Left ventricle myocardium inferior (tissue), 1 donor: ENCODE data around the gene PIP4K2A. TPM values are rescaled to one million over a fixed set of nuclear protein-coding genes. Genes with fewer than 3 reads are reported as not detected.

ENCODE experiments used
- DNase-seq: peaks from one replicate; pipeline ENCODE4 v3.0.0-alpha.2; 2020
- H3K27ac ChIP-seq: fragments of 200-600 bp; replicated peaks from 2 replicates; pipeline ENCODE4 v1.8.0; 2021
- H3K27me3 ChIP-seq: fragments of 200-600 bp; 2 replicates; pipeline ENCODE4 v1.8.0; 2021; ENCODE audit warnings: low read depth
- H3K36me3 ChIP-seq: fragments of 200-600 bp; 2 replicates; pipeline ENCODE4 v1.8.0; 2021
- H3K4me1 ChIP-seq: fragments of 200-600 bp; 2 replicates; pipeline ENCODE4 v1.8.0; 2021
- H3K4me3 ChIP-seq: fragments of 200-600 bp; 2 replicates; pipeline ENCODE4 v1.8.0; 2021; ENCODE audit warnings: mild to moderate bottlenecking, moderate library complexity
- H3K9me3 ChIP-seq: fragments of 200-600 bp; replicated peaks from 2 replicates; pipeline ENCODE4 v1.8.0; 2021
- CTCF ChIP-seq: fragments of 200-600 bp; IDR thresholded peaks from 2 replicates; pipeline ENCODE4 v1.8.0; 2021; ENCODE audit warnings: antibody characterized with exemption, mild to moderate bottlenecking, borderline replicate concordance
- intact Hi-C: fragments of 100-400 bp; cut with micrococcal nuclease; formaldehyde crosslinking; loops from one replicate; pipeline ENCODE4 v1.11.0; 2022
- total RNA-seq: library from RNA; stranded (reverse); fragmentation: NEBNext Ultra II Directional; extraction: Animal tissue kit (Norgen Biotek cat#: 25700); gene quantifications from one replicate; pipeline ENCODE4 v1.2.1, GENCODE V29; 2021
- donor health status: DM: no; HTN: yes; CAD: no; lungs with severe emphysema.

PIP4K2A gene
- total RNA-seq, 1 donor from 2014 or later: 12.6 TPM

GRCh38 chr10:22539579-22540298, 174.6 kb downstream of the PIP4K2A start:
- DNase-seq: no peak
- Histone ChIP-seq H3K4me3 (no peak overlapping the region), H3K9me3 (no peaks in the 10 kb centered on the region), H3K27ac (no peak overlapping the region), H3K4me1 (peaks cover 45% of the 10 kb centered on the region), H3K36me3 (peaks cover 37% of the 10 kb centered on the region), H3K27me3 (no peaks in the 10 kb centered on the region)
- intact Hi-C loops: no loop called here
- TF ChIP-seq CTCF: no peak

- Histone ChIP-seq H3K4me3 (no peak overlapping the region), H3K27ac (peak overlapping the region; percentile 74), H3K36me3 (peaks cover 37% of the 10 kb centered on the region), H3K27me3 (no peaks in the 10 kb centered on the region), H3K4me1 (peaks cover 35% of the 10 kb centered on the region), H3K9me3 (no peaks in the 10 kb centered on the region)
- intact Hi-C loops: no loop called here
- peak; percentile 43 for DNase-seq
- no peak for TF ChIP-seq CTCF
These were observed 176.6 kb downstream of the PIP4K2A start for GRCh38 chr10:22537810-22538209.

- H3K9me3 ChIP-seq: no peaks in the 10 kb centered on the region
- no peak overlapping the region for H3K4me3 ChIP-seq
- H3K27ac ChIP-seq: no peak overlapping the region
- peaks cover 31% of the 10 kb centered on the region for H3K36me3 ChIP-seq
- H3K27me3 ChIP-seq: no peaks in the 10 kb centered on the region
- no peak for DNase-seq
- peaks cover 26% of the 10 kb centered on the region for H3K4me1 ChIP-seq
- intact Hi-C loops: no loop called here
- TF ChIP-seq CTCF: no peak
These were observed 177.8 kb downstream of the PIP4K2A start for GRCh38 chr10:22536620-22537019.

GRCh38 chr10:22534849-22535604, 179.4 kb downstream of the PIP4K2A start:
- Histone ChIP-seq H3K4me1 (peaks cover 26% of the 10 kb centered on the region), H3K27ac (no peak overlapping the region), H3K4me3 (no peak overlapping the region), H3K9me3 (no peaks in the 10 kb centered on the region), H3K27me3 (no peaks in the 10 kb centered on the region), H3K36me3 (peaks cover 16% of the 10 kb centered on the region)
- intact Hi-C loops: no loop called here
- no peak for TF ChIP-seq CTCF
- DNase-seq: no peak

GRCh38 chr10:22531441-22531840, 182.9 kb downstream of the PIP4K2A start:
- Histone ChIP-seq H3K4me3 (no peak overlapping the region), H3K27me3 (peaks cover 7% of the 10 kb centered on the region), H3K36me3 (no peaks in the 10 kb centered on the region), H3K4me1 (peaks cover 14% of the 10 kb centered on the region), H3K27ac (no peak overlapping the region), H3K9me3 (peaks cover 10% of the 10 kb centered on the region)
- TF ChIP-seq CTCF: no peak
- intact Hi-C loops: no loop called here
- DNase-seq: no peak
